Measurements from ENCODE around the gene GEMIN7. TPM values are rescaled to one million over a fixed set of nuclear protein-coding genes. Genes with fewer than 3 reads are reported as not detected.

GEMIN7 gene
- total and polyA plus RNA-seq, 2 of the 13 experiments (the other 11 are each of a cell fraction or from before 2014, with no cell fraction given) = 24.1 to 30.6 TPM

GRCh38 chr19:45092747-45093678 lies 14.0 kb downstream of the GEMIN7 start, which contains the start of gene PPP1R37 (continued):
- TF ChIP-seq, protein P1, sequence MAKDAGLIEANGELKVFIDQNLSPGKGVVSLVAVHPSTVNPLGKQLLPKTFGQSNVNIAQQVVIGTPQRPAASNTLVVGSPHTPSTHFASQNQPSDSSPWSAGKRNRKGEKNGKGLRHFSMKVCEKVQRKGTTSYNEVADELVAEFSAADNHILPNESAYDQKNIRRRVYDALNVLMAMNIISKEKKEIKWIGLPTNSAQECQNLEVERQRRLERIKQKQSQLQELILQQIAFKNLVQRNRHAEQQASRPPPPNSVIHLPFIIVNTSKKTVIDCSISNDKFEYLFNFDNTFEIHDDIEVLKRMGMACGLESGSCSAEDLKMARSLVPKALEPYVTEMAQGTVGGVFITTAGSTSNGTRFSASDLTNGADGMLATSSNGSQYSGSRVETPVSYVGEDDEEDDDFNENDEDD (CRISPR knock-in tag; IDR thresholded peaks at IDR 0.05; ENCODE audit: borderline replicate concordance) = peak; percentile 48; the same call in 1 of the 2 replicates
- TF ChIP-seq PRDM10 (CRISPR knock-in tag; IDR thresholded peaks at IDR 0.05; ENCODE audit: low read depth) (0 out of 2 replicates have a peak, but pooled peaks have one; percentile 56), E2F1 (CRISPR knock-in tag; IDR thresholded peaks at IDR 0.05) (peak; percentile 93), FUBP1 (CRISPR knock-in tag; IDR thresholded peaks at IDR 0.05; ENCODE audit: borderline replicate concordance) (no peak), CC2D1A (CRISPR knock-in tag; IDR thresholded peaks at IDR 0.05) (peak; percentile 61; the same call in 1 of the 2 replicates), ZNF678 (CRISPR knock-in tag; IDR thresholded peaks at IDR 0.05) (no peak), MXD4 (CRISPR knock-in tag; IDR thresholded peaks at IDR 0.05) (peak; percentile 61), HNF4A (CRISPR knock-in tag; IDR thresholded peaks at IDR 0.05) (peak; percentile 32), ZNF713 (CRISPR knock-in tag; IDR thresholded peaks at IDR 0.05) (no peak), NRL (CRISPR knock-in tag; IDR thresholded peaks at IDR 0.05; ENCODE audit: borderline replicate concordance) (peak; percentile 56; the same call in 1 of the 2 replicates), AHR (CRISPR knock-in tag; IDR thresholded peaks at IDR 0.05) (no peak), CBX5 (CRISPR knock-in tag; IDR thresholded peaks at IDR 0.05; ENCODE audit: borderline replicate concordance) (peak; percentile 23; the same call in 1 of the 2 replicates), SRY (CRISPR knock-in tag; IDR thresholded peaks at IDR 0.05) (0 out of 2 replicates have a peak, but pooled peaks have one; percentile 25)
- TF ChIP-seq, protein P2, sequence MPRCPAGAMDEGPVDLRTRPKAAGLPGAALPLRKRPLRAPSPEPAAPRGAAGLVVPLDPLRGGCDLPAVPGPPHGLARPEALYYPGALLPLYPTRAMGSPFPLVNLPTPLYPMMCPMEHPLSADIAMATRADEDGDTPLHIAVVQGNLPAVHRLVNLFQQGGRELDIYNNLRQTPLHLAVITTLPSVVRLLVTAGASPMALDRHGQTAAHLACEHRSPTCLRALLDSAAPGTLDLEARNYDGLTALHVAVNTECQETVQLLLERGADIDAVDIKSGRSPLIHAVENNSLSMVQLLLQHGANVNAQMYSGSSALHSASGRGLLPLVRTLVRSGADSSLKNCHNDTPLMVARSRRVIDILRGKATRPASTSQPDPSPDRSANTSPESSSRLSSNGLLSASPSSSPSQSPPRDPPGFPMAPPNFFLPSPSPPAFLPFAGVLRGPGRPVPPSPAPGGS (CRISPR knock-in tag; IDR thresholded peaks at IDR 0.05) = peak; percentile 23; the same call in 1 of the 2 replicates
- TF ChIP-seq, protein P3, sequence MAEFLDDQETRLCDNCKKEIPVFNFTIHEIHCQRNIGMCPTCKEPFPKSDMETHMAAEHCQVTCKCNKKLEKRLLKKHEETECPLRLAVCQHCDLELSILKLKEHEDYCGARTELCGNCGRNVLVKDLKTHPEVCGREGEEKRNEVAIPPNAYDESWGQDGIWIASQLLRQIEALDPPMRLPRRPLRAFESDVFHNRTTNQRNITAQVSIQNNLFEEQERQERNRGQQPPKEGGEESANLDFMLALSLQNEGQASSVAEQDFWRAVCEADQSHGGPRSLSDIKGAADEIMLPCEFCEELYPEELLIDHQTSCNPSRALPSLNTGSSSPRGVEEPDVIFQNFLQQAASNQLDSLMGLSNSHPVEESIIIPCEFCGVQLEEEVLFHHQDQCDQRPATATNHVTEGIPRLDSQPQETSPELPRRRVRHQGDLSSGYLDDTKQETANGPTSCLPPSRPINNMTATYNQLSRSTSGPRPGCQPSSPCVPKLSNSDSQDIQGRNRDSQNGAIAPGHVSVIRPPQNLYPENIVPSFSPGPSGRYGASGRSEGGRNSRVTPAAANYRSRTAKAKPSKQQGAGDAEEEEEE (CRISPR knock-in tag; IDR thresholded peaks at IDR 0.05; ENCODE audit: borderline replicate concordance) = no peak
